ENCODE results near the gene NLE1. TPM values are rescaled to one million over a fixed set of nuclear protein-coding genes. Genes with fewer than 3 reads are reported as not detected.

Gene NLE1
- total RNA-seq, 1 donor from 2014 or later: 12.4 TPM

GRCh38 chr17:35132099-35132498 lies 10.0 kb downstream of the NLE1 start:
- no peaks in the 10 kb centered on the region for H3K27me3 ChIP-seq
- no peak overlapping the region for H3K4me3 ChIP-seq
- no peak overlapping the region for H3K9ac ChIP-seq
- no peaks in the 10 kb centered on the region for H3K36me3 ChIP-seq
- no peaks in the 10 kb centered on the region for H3F3A ChIP-seq (ENCODE audit: low read depth)
- peaks cover 20% of the 10 kb centered on the region for H3K36me3 Mint-ChIP-seq
- H3K79me2 ChIP-seq (ENCODE audit: low read depth): no peaks in the 10 kb centered on the region
- H3K27ac Mint-ChIP-seq: no peak overlapping the region
- H3K9me3 ChIP-seq (ENCODE audit: low read depth): no peaks in the 10 kb centered on the region
- no peaks in the 10 kb centered on the region for H3K4me1 Mint-ChIP-seq
- TF ChIP-seq EZH2 (IDR thresholded peaks at IDR 0.05) (no peak), CTCF (IDR thresholded peaks at IDR 0.05) (no peak), EZH2phosphoT487 (IDR thresholded peaks at IDR 0.05) (no peak)
- H3K4me2 ChIP-seq: no peak overlapping the region
- H3K27me3 Mint-ChIP-seq (ENCODE audit: insufficient read depth, low read depth): peaks cover 3% of the 10 kb centered on the region
- no peaks in the 10 kb centered on the region for H3K9me3 Mint-ChIP-seq
- no peak for DNase-seq (ENCODE audit: low spot score)
- no peaks in the 10 kb centered on the region for H4K20me1 ChIP-seq (ENCODE audit: low read depth)
- no peak overlapping the region for H2AFZ ChIP-seq (replicated peaks)
- H3K27ac ChIP-seq: no peak overlapping the region
- H3K4me1 ChIP-seq: no peaks in the 10 kb centered on the region
- H3K4me3 Mint-ChIP-seq: no peak overlapping the region

GRCh38 chr17:35130392-35130791 lies 11.7 kb downstream of the NLE1 start:
- Mint-ChIP-seq H3K4me1 (no peaks in the 10 kb centered on the region), H3K27me3 (ENCODE audit: insufficient read depth, low read depth) (peaks cover 3% of the 10 kb centered on the region), H3K4me3 (no peak overlapping the region), H3K9me3 (no peaks in the 10 kb centered on the region), H3K36me3 (peaks cover 15% of the 10 kb centered on the region), H3K27ac (no peak overlapping the region)
- Histone ChIP-seq H3K9ac (no peak overlapping the region), H3K27ac (no peak overlapping the region), H3K4me3 (no peak overlapping the region), H3K79me2 (ENCODE audit: low read depth) (no peaks in the 10 kb centered on the region), H3K27me3 (no peaks in the 10 kb centered on the region), H3K4me1 (no peaks in the 10 kb centered on the region), H2AFZ (replicated peaks) (no peak overlapping the region), H3K9me3 (ENCODE audit: low read depth) (no peaks in the 10 kb centered on the region), H3K4me2 (no peak overlapping the region), H3F3A (ENCODE audit: low read depth) (no peaks in the 10 kb centered on the region), H4K20me1 (ENCODE audit: low read depth) (no peaks in the 10 kb centered on the region), H3K36me3 (no peaks in the 10 kb centered on the region)
- no peak for TF ChIP-seq CTCF (IDR thresholded peaks at IDR 0.05)
- no peak for TF ChIP-seq EZH2phosphoT487 (IDR thresholded peaks at IDR 0.05)
- no peak for TF ChIP-seq EZH2 (IDR thresholded peaks at IDR 0.05)
- DNase-seq (ENCODE audit: low spot score): no peak

GRCh38 chr17:35129973-35130351 lies 12.1 kb downstream of the NLE1 start:
- H4K20me1 ChIP-seq (ENCODE audit: low read depth): no peaks in the 10 kb centered on the region
- no peaks in the 10 kb centered on the region for H3K36me3 ChIP-seq
- no peak overlapping the region for H3K27ac Mint-ChIP-seq
- H3K4me1 Mint-ChIP-seq: no peaks in the 10 kb centered on the region
- no peak overlapping the region for H3K4me3 ChIP-seq
- no peaks in the 10 kb centered on the region for H3K9me3 Mint-ChIP-seq
- no peak for DNase-seq (ENCODE audit: low spot score)
- H3K36me3 Mint-ChIP-seq: peaks cover 15% of the 10 kb centered on the region
- H3K4me1 ChIP-seq: no peaks in the 10 kb centered on the region
- no peaks in the 10 kb centered on the region for H3K79me2 ChIP-seq (ENCODE audit: low read depth)
- H3K9ac ChIP-seq: no peak overlapping the region
- H3K27ac ChIP-seq: no peak overlapping the region
- H3K4me2 ChIP-seq: no peak overlapping the region
- TF ChIP-seq CTCF (IDR thresholded peaks at IDR 0.05) (no peak), EZH2phosphoT487 (IDR thresholded peaks at IDR 0.05) (no peak), EZH2 (IDR thresholded peaks at IDR 0.05) (no peak)
- no peaks in the 10 kb centered on the region for H3K9me3 ChIP-seq (ENCODE audit: low read depth)
- no peak overlapping the region for H3K4me3 Mint-ChIP-seq
- H3K27me3 ChIP-seq: no peaks in the 10 kb centered on the region
- no peaks in the 10 kb centered on the region for H3F3A ChIP-seq (ENCODE audit: low read depth)
- H2AFZ ChIP-seq (replicated peaks): no peak overlapping the region
- peaks cover 3% of the 10 kb centered on the region for H3K27me3 Mint-ChIP-seq (ENCODE audit: insufficient read depth, low read depth)
